Endothelial cell of coronary artery (primary cell): ENCODE measurements around the gene HMGXB3. TPM values are rescaled to one million over a fixed set of nuclear protein-coding genes. Genes with fewer than 3 reads are reported as not detected.

Source experiments
- total RNA-seq: library from RNA; depleted of rRNA; stranded (reverse); fragments of >200 nt; gene quantifications from 2 replicates; pipeline ENCODE4 v1.2.3, GENCODE V29; 2014

The HMGXB3 gene, protein sequence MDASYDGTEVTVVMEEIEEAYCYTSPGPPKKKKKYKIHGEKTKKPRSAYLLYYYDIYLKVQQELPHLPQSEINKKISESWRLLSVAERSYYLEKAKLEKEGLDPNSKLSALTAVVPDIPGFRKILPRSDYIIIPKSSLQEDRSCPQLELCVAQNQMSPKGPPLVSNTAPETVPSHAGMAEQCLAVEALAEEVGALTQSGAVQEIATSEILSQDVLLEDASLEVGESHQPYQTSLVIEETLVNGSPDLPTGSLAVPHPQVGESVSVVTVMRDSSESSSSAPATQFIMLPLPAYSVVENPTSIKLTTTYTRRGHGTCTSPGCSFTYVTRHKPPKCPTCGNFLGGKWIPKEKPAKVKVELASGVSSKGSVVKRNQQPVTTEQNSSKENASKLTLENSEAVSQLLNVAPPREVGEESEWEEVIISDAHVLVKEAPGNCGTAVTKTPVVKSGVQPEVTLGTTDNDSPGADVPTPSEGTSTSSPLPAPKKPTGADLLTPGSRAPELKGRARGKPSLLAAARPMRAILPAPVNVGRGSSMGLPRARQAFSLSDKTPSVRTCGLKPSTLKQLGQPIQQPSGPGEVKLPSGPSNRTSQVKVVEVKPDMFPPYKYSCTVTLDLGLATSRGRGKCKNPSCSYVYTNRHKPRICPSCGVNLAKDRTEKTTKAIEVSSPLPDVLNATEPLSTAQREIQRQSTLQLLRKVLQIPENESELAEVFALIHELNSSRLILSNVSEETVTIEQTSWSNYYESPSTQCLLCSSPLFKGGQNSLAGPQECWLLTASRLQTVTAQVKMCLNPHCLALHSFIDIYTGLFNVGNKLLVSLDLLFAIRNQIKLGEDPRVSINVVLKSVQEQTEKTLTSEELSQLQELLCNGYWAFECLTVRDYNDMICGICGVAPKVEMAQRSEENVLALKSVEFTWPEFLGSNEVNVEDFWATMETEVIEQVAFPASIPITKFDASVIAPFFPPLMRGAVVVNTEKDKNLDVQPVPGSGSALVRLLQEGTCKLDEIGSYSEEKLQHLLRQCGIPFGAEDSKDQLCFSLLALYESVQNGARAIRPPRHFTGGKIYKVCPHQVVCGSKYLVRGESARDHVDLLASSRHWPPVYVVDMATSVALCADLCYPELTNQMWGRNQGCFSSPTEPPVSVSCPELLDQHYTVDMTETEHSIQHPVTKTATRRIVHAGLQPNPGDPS (N-terminal part only)
- 27.1 and 30.1 TPM in 2 replicates for total RNA-seq

DNA sequence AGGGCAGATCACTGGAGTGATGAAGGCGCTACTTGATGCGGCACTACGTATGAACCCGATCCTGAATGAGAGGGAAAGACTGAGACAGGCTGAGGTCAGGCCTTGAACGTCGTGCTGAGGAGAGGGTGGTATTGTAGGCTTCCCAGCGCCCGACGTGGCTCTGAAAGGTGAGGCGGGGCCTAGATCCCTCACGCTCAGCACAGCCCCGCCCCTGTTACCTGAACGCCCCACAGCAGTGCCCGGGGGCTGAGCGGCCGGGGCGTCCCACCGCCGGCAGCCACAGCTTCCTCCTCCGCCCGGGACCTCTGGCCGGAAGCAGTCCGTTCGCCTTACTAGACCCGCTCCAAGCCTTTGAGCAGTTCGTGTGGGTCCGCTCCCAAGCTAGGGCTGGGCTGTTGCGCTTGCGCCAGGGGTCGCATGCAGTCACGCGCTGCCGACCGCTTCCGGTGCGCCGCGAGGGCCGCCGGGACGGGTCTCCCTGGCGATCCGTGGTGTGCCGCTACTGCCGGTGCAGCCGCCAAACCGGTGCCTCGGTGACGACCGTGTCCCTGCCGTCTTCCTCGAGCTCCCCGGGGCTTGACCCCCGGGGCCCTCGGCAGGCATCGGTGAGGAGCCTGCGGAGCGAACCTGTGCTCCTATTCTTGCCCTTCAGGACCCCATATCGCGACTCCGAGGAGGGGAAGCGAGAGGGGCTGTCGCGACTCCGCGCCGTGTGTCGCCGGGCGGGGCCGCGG is at the start of gene HMGXB3, which contains the start of gene TIGD6:
HMGXB3 (plus strand) TSS at position 484 of the 734 bp plus-strand sequence. CDS start 4,114 bp downstream, outside the sequence.
TIGD6 (minus strand) TSS at position 399 of the 734 bp plus-strand sequence. CDS start 4,306 bp downstream, outside the sequence.

DNA sequence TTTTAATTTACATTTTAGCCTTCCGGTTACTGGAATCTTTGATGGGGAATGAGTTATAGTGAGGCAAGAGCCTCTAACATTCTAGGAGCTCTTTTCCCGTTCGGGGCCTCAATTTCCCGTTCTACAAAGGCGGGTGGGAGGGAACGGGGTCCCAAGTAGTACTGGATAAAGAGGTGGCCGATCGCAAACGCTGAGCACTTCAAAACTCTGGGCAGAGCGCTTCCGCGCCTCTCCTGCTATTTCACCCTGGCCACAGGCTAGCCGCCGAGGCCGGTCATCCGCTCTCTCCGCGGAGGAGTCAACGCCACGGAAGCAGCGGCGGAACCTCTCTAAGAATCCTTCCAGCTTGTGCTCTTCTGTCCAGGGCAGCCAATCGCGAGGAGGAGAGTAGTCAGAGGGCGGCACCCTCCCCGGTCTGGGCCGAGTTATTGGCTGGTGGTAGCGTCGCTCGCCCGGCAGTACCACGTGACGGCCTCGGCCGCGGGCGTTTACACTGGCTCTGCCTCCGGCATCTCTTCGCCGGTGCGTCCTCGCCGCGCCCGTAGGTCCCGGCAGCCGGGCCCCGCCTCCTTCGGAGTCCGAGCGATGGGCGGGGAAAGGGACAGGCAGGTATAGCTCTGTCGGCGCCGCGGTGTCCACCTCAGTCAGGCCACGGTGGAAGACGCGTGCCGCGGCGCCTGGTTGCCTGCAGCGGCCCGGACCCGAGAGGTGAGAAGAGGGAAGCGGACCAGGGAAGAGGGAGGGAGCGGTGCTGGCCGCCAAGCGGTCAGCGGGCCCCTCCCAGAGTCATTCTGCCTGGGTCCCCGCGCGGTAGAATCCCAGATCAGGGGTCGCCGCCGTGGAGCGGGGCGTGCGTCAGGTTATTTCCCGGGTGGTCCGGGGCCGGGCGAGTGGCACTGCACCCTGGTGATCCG is 40.0 kb upstream of the HMGXB3 start, which contains the start of gene SLC26A2:
SLC26A2 (plus strand) TSS at position 487 of the 914 bp plus-strand sequence. CDS start 16,895 bp downstream, outside the sequence.

DNA sequence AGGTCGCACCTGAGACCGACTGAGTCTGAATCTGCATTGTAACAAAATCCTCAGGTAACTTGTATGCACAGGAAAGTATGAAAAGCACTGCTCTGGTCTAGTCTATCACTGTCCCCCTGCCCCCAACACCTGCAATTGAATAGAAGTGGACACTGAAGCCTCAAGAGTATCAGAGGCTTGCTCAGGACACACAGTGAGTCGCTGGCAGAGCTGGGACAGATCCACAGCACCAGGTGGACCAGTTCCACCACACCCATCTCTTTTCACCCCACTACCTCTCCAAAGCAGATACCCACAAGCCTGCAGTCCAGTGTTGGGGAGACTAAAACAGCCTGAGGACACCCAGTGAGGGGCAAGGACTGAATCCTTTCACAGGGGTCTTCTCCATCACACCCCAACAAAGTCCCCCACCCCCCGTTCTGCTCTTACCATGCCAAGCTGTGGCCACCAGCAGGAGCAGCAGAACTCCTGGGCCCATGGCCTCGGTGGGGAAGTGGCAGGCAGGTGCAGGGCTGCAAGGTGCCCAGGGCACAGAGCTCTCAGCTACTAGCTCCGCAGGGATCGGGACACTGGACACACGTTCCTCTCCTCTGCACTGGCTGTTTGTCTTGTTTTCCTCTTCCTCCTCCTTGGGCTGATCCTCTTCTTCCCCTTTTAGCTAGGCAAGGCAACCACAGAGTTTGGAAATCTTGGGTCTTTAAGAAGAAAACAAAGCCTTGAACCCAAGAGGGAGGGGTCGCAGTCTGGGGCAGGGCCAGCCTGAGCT is 85.6 kb downstream of the HMGXB3 start, which contains the start of gene CSF1R:
CSF1R (minus strand) TSS at position 605 of the 766 bp plus-strand sequence; CDS start at position 478, 127 bp downstream.

Other genes with a start within 250 kb of the HMGXB3 start
- gene PDE6A, start 55.9 kb upstream of the HMGXB3 start, total RNA-seq: under 0.01 TPM in 1 of 2 replicates, not detected in the other
- gene SLC26A2, start 40.0 kb upstream of the HMGXB3 start, total RNA-seq: 18.4 and 25.8 TPM in 2 replicates
- 4.1 and 5.8 TPM in 2 replicates for gene TIGD6, start 85 bp upstream of the HMGXB3 start, total RNA-seq
- not detected in 2 replicates for gene CSF1R, start 85.8 kb downstream of the HMGXB3 start, total RNA-seq
- 0.63 and 3.1 TPM in 2 replicates for gene PDGFRB, start 155.1 kb downstream of the HMGXB3 start, total RNA-seq
- gene CDX1, start 166.0 kb downstream of the HMGXB3 start, total RNA-seq: not detected in 2 replicates
- not detected in 2 replicates for gene SLC6A7, start 189.3 kb downstream of the HMGXB3 start, total RNA-seq